HG03060 (cell line): ENCODE data around the gene ACTL9.
"Not testable (repeated sequence)": the region's sequence is repeated elsewhere in the genome, so short reads cannot be mapped to it uniquely, and the experiment has no call there.

ENCODE experiments used
- ATAC-seq: cut with Tn5 transposase; IDR thresholded peaks from one replicate; pipeline ENCODE4 v1.9.1; 2021; ENCODE audit warnings: low read depth, moderate number of reproducible peaks; ENCODE audit not compliant: unreplicated experiment

Gene ACTL9

GRCh38 chr19:8698433-8699063 lies at the start of gene ACTL9:
ACTL9 (minus strand) TSS chr19:8698795; CDS start chr19:8698701, 94 bp downstream.
- no peak for ATAC-seq

- ATAC-seq: not testable (repeated sequence)
Measured at GRCh38 chr19:8739291-8740065, 40.9 kb upstream of the ACTL9 start.

GRCh38 chr19:8738377-8738776 lies 39.8 kb upstream of the ACTL9 start:
- ATAC-seq: no peak

- no peak for ATAC-seq
Measured at GRCh38 chr19:8731428-8732169, 33.0 kb upstream of the ACTL9 start.

- no peak for ATAC-seq
Measured at GRCh38 chr19:8724276-8724675, 25.7 kb upstream of the ACTL9 start.

- no peak for ATAC-seq
Measured at GRCh38 chr19:8722032-8722431, 23.4 kb upstream of the ACTL9 start.

GRCh38 chr19:8721334-8721733 lies 22.7 kb upstream of the ACTL9 start, which contains the start of gene OR2Z1:
OR2Z1 (plus strand) TSS chr19:8721634; CDS start chr19:8731029, 9,395 bp downstream.
- no peak for ATAC-seq

- ATAC-seq: not testable (repeated sequence)
Measured at GRCh38 chr19:8710337-8710736, 11.7 kb upstream of the ACTL9 start.

GRCh38 chr19:8705742-8706141 lies 7.1 kb upstream of the ACTL9 start:
- ATAC-seq: no peak

- not testable (repeated sequence) for ATAC-seq
Measured at GRCh38 chr19:8705304-8705703, 6.7 kb upstream of the ACTL9 start.

- no peak for ATAC-seq
Measured at GRCh38 chr19:8703223-8703622, 4.6 kb upstream of the ACTL9 start.

GRCh38 chr19:8702350-8702749 lies 3.8 kb upstream of the ACTL9 start:
- no peak for ATAC-seq

GRCh38 chr19:8700956-8701355 lies 2.4 kb upstream of the ACTL9 start:
- ATAC-seq: no peak

- no peak for ATAC-seq
Measured at GRCh38 chr19:8699908-8700307, 1.3 kb upstream of the ACTL9 start.

- ATAC-seq: no peak
Measured at GRCh38 chr19:8697671-8698432, 743 bp downstream of the ACTL9 start.

GRCh38 chr19:8696993-8697392 lies 1.6 kb downstream of the ACTL9 start:
- no peak for ATAC-seq

- ATAC-seq: no peak
Measured at GRCh38 chr19:8695911-8696310, 2.7 kb downstream of the ACTL9 start.

- no peak for ATAC-seq
Measured at GRCh38 chr19:8695501-8695900, 3.1 kb downstream of the ACTL9 start.

- no peak for ATAC-seq
Measured at GRCh38 chr19:8690753-8691539, 7.6 kb downstream of the ACTL9 start.

GRCh38 chr19:8688930-8689329 lies 9.7 kb downstream of the ACTL9 start:
- no peak for ATAC-seq
